ENCODE data around the gene WDR81. TPM values are rescaled to one million over a fixed set of nuclear protein-coding genes. Genes with fewer than 3 reads are reported as not detected.

The WDR81 gene
- total RNA-seq, 4 donors from 2014 or later, result 12.5 to 33.8 (median 21.1) TPM

- Histone ChIP-seq H3K27me3 (no peaks in the 10 kb centered on the region), H3K9me3 (no peaks in the 10 kb centered on the region), H3K4me3 (no peak overlapping the region), H3K4me1 (peaks cover 20 to 73% (median 45%) of the 10 kb centered on the region in 3 donors), H3K36me3 (no peaks in the 10 kb centered on the region), H3K27ac (peak overlapping the region in 1 of 4 donors; percentile 85)
- WGBS, 2 donors, result 68 to 73% methylated on average over 15 to 16 of the region's 17 CpGs
- intact Hi-C loops (cut with DNase I), result no loop called here
- no peak for DNase-seq
- TF ChIP-seq CTCF (IDR thresholded peaks at IDR 0.05) (no peak), POLR2A (IDR thresholded peaks at IDR 0.05) (no peak)
Measured at GRCh38 chr17:1755827-1756262, 31.3 kb downstream of the WDR81 start.

GRCh38 chr17:1758807-1759206 is 34.3 kb downstream of the WDR81 start:
- peaks cover 34 to 70% (median 46%) of the 10 kb centered on the region in 3 donors for H3K4me1 ChIP-seq
- no peaks in the 10 kb centered on the region for H3K27me3 ChIP-seq
- TF ChIP-seq CTCF (IDR thresholded peaks at IDR 0.05) (no peak), POLR2A (IDR thresholded peaks at IDR 0.05) (no peak)
- H3K4me3 ChIP-seq, result no peak overlapping the region
- H3K9me3 ChIP-seq, result no peaks in the 10 kb centered on the region
- DNase-seq, result no peak
- intact Hi-C loops (cut with DNase I), result no loop called here
- no peaks in the 10 kb centered on the region for H3K36me3 ChIP-seq
- 73 to 82% methylated on average over 13 to 15 of the region's 15 CpGs for WGBS, 2 donors
- peak overlapping the region; percentile 58 to 67 (median 66) for H3K27ac ChIP-seq

DNA sequence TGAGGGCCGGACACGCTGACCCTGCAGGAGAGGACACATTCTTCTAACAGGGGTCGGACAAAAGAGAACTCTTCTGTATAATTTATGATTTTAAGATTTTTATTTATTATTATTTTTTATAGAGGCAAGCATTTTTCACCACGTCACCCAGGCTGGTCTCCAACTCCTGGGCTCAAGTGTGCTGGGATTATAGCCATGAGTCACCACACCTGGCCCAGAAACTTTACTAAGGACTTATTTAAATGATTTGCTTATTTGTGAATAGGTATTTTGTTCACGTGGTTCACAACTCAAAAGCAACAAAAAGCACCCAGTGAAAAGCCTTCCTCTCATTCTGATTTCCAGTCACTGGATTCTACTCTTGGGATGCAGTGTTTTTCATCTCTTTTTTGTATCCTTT is 35.0 kb downstream of the WDR81 start:
- H3K4me3 ChIP-seq, result no peak overlapping the region
- no peaks in the 10 kb centered on the region for H3K27me3 ChIP-seq
- DNase-seq, result no peak
- peaks cover 40 to 70% (median 52%) of the 10 kb centered on the region in 3 donors for H3K4me1 ChIP-seq
- no peaks in the 10 kb centered on the region for H3K9me3 ChIP-seq
- intact Hi-C loops (cut with DNase I), result no loop called here
- H3K36me3 ChIP-seq, result no peaks in the 10 kb centered on the region
- H3K27ac ChIP-seq, result peak overlapping the region in 3 of 4 donors; percentile 58 to 67 (median 66)
- 31 to 67% methylated on average over 5 of the region's 5 CpGs for WGBS, 2 donors
- TF ChIP-seq CTCF (IDR thresholded peaks at IDR 0.05) (no peak), POLR2A (IDR thresholded peaks at IDR 0.05) (no peak)

GRCh38 chr17:1762233-1762900 is 37.9 kb downstream of the WDR81 start:
- Histone ChIP-seq H3K4me1 (peaks cover 37 to 83% (median 60%) of the 10 kb centered on the region in 3 donors), H3K27ac (peak overlapping the region; percentile 78 to 89 (median 86)), H3K36me3 (no peaks in the 10 kb centered on the region), H3K27me3 (no peaks in the 10 kb centered on the region), H3K4me3 (peak overlapping the region; percentile 19 to 61 (median 38)), H3K9me3 (no peaks in the 10 kb centered on the region)
- 57 to 67% methylated on average over 10 to 12 of the region's 21 CpGs for WGBS, 2 donors
- DNase-seq, result no peak
- TF ChIP-seq POLR2A (IDR thresholded peaks at IDR 0.05), result no peak
- intact Hi-C loops (cut with DNase I), result no loop called here

DNA sequence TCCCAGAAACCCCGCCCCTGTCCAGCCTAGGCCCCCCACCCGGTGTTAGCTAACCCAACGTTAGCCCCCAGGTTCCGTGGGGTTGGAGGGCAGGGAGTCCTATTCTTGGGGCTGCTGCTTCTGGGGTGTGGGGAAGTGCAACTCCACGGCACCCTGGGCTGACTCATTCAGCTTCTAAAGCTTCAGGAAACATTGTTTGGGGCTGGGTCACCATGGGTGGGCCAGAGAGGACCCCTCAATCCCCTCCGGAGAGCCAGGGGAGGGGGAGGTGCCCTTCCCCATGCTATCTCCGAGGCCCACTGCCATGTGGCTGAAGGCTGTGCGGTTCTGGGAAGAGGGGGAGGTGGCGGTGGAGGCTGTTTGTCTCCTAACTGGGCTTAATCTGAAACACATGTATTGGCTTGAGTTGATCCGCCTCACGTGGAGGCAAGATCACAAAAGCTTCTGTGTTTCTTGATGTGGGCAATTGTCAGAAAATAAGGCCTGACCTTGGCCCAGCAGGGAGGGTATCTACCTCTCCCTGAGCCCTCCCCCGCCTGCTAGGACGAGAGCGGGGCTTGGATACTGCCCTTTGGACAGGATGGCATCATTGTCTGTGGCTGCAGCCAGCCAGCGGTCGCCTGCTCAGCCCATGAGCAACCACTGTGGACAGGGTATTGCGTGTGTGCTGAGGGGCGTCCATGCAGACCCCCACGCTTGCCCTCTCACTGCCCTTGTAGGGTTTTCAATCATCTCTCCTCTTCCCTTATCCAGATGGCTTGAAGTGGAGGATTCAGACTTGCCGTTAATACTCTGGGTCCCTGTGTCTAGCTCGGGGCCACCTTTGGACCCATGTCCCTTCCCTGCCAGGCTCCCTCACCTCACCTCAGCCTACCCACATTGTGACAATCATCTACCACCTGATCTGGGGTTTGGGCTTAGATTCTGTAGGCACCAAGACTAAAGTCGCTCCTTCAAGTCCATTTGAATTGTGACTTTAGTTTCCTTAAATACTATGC is 38.7 kb downstream of the WDR81 start:
- H3K4me1 ChIP-seq, result peaks cover 37 to 83% (median 60%) of the 10 kb centered on the region in 3 donors
- 42 to 64% methylated on average over 8 to 14 of the region's 22 CpGs for WGBS, 2 donors
- intact Hi-C loops (cut with DNase I), result no loop called here
- peak overlapping the region in 3 of 4 donors; percentile 37 to 61 (median 40) for H3K4me3 ChIP-seq
- H3K27ac ChIP-seq, result peak overlapping the region; percentile 78 to 89 (median 86)
- no peaks in the 10 kb centered on the region for H3K9me3 ChIP-seq
- DNase-seq, result no peak
- H3K27me3 ChIP-seq, result no peaks in the 10 kb centered on the region
- no peaks in the 10 kb centered on the region for H3K36me3 ChIP-seq
- TF ChIP-seq CTCF (IDR thresholded peaks at IDR 0.05) (no peak), POLR2A (IDR thresholded peaks at IDR 0.05) (no peak)

All from esophagus squamous epithelium (tissue), 5 donors.